Tracheal epithelial cell (primary cell): ENCODE data around the gene SUV39H2. TPM values are rescaled to one million over a fixed set of nuclear protein-coding genes. Genes with fewer than 3 reads are reported as not detected.

Source experiments
- total RNA-seq: library from RNA; depleted of rRNA; stranded (reverse); fragments of >200 nt; gene quantifications from 2 replicates; pipeline ENCODE4 v1.2.1, GENCODE V29; 2014

SUV39H2 gene
- 9.0 and 9.4 TPM in 2 replicates for total RNA-seq

GRCh38 chr10:14878266-14879123 is at the start of gene SUV39H2:
SUV39H2 (plus strand) TSS chr10:14878866; CDS start chr10:14878889, 23 bp downstream.

GRCh38 chr10:14837757-14838581 is 40.7 kb upstream of the SUV39H2 start, which contains the start of the genes CDNF, HSPA14 and MSANTD7:
CDNF (minus strand) TSS chr10:14838037; CDS start chr10:14837946, 91 bp downstream.
HSPA14 (plus strand) TSS chr10:14838306; CDS start chr10:14838403, 97 bp downstream.
MSANTD7 (plus strand) TSS chr10:14838306; CDS start chr10:14842285, 3,979 bp downstream.

Other genes with a start within 250 kb of the SUV39H2 start
- gene FAM107B, start 104.0 kb upstream of the SUV39H2 start, total RNA-seq: 14.9 and 18.5 TPM in 2 replicates
- 0.24 and 1.3 TPM in 2 replicates for gene CDNF, start 40.8 kb upstream of the SUV39H2 start, total RNA-seq
- 10.1 and 15.3 TPM in 2 replicates for gene HSPA14, start 40.6 kb upstream of the SUV39H2 start, total RNA-seq
- gene MSANTD7, start 40.6 kb upstream of the SUV39H2 start, total RNA-seq: 15.2 and 17.7 TPM in 2 replicates
- gene DCLRE1C, start 75.2 kb downstream of the SUV39H2 start, total RNA-seq: 8.0 and 8.3 TPM in 2 replicates
- not detected in 2 replicates for gene MEIG1, start 80.5 kb downstream of the SUV39H2 start, total RNA-seq
- 5.5 and 15.8 TPM in 2 replicates for gene OLAH, start 165.1 kb downstream of the SUV39H2 start, total RNA-seq
- gene ACBD7, start 209.9 kb downstream of the SUV39H2 start, total RNA-seq: 0.21 and 0.48 TPM in 2 replicates
- gene RPP38, start 218.5 kb downstream of the SUV39H2 start, total RNA-seq: 18.6 and 19.0 TPM in 2 replicates